BLaER1 (cell line): ENCODE measurements around the gene ZNF322.

Source experiments
- H3K27ac ChIP-seq: shearing (Covaris generic); formaldehyde crosslinking; 2 replicates; pipeline ENCODE4 v1.8.1; 2022
- H3K27me3 ChIP-seq: shearing (Covaris generic); formaldehyde crosslinking; 2 replicates; pipeline ENCODE4 v1.8.1; 2022
- H3K36me3 ChIP-seq: shearing (Covaris generic); formaldehyde crosslinking; 2 replicates; pipeline ENCODE4 v1.8.1; 2022
- H3K4me1 ChIP-seq: shearing (Covaris generic); formaldehyde crosslinking; 2 replicates; pipeline ENCODE4 v1.8.1; 2022
- H3K4me2 ChIP-seq: shearing (Covaris generic); formaldehyde crosslinking; 2 replicates; pipeline ENCODE4 v1.8.1; 2022
- H3K4me3 ChIP-seq: shearing (Covaris generic); formaldehyde crosslinking; 2 replicates; pipeline ENCODE4 v1.8.1; 2022
- H3K9ac ChIP-seq: shearing (Covaris generic); formaldehyde crosslinking; 2 replicates; pipeline ENCODE4 v1.8.1; 2022
- H3K9me3 ChIP-seq: shearing (Covaris generic); formaldehyde crosslinking; 2 replicates; pipeline ENCODE4 v1.8.1; 2022
- H4K20me1 ChIP-seq: shearing (Covaris generic); formaldehyde crosslinking; 2 replicates; pipeline ENCODE4 v1.8.1; 2022
- Cebpa-rat ChIP-seq: shearing (Covaris generic); IDR thresholded peaks from 2 replicates; pipeline ENCODE4 v1.8.1; 2022

The ZNF322 gene

GRCh38 chr6:26613689-26614683 is 45.6 kb downstream of the ZNF322 start:
- Histone ChIP-seq H3K4me2 (no peak overlapping the region), H3K27me3 (peaks cover 23% of the 10 kb centered on the region)

DNA sequence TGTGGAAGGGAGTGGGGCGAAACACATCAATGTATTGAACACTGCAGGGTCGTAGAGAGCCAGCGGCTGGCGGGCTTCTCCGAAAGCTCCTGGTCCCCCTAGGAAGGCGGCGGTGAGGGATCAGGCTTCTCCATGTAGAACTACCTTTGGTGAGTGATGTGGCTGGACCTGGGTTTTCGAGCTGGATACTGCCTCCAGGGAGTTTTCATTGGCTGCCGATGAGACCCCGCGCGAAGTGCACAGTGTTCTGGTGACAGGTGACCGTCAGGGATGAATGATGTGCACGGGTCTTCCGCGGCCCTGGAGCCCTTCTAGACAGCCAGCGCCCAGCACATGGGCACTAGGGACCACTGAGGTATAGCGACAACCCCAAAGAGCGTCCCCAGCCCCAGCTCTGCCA is 46.3 kb downstream of the ZNF322 start:
- Histone ChIP-seq H3K27me3 (peaks cover 23% of the 10 kb centered on the region), H3K4me3 (no peak overlapping the region), H3K9ac (no peak overlapping the region), H3K36me3 (no peaks in the 10 kb centered on the region), H3K9me3 (peaks cover 31% of the 10 kb centered on the region), H4K20me1 (no peaks in the 10 kb centered on the region), H3K4me2 (no peak overlapping the region), H3K27ac (no peak overlapping the region), H3K4me1 (no peaks in the 10 kb centered on the region)
- no peak for TF ChIP-seq Cebpa-rat

More at GRCh38 chr6:26613689-26614683, 45.6 kb downstream of the ZNF322 start:
- no peak overlapping the region for H3K27ac ChIP-seq
- no peak overlapping the region for H3K9ac ChIP-seq
- H3K9me3 ChIP-seq: peaks cover 31% of the 10 kb centered on the region
- TF ChIP-seq Cebpa-rat: no peak
- no peaks in the 10 kb centered on the region for H3K4me1 ChIP-seq
- H3K4me3 ChIP-seq: no peak overlapping the region
- no peaks in the 10 kb centered on the region for H3K36me3 ChIP-seq
- H4K20me1 ChIP-seq: no peaks in the 10 kb centered on the region

GRCh38 chr6:26611599-26611998 is 47.9 kb downstream of the ZNF322 start:
- no peak overlapping the region for H3K27ac ChIP-seq
- peaks cover 31% of the 10 kb centered on the region for H3K9me3 ChIP-seq
- H4K20me1 ChIP-seq: no peaks in the 10 kb centered on the region
- peaks cover 3% of the 10 kb centered on the region; the same call in 1 of the 2 replicates for H3K4me1 ChIP-seq
- H3K36me3 ChIP-seq: no peaks in the 10 kb centered on the region
- H3K9ac ChIP-seq: no peak overlapping the region
- H3K4me3 ChIP-seq: no peak overlapping the region
- peaks cover 23% of the 10 kb centered on the region for H3K27me3 ChIP-seq
- H3K4me2 ChIP-seq: no peak overlapping the region
- no peak for TF ChIP-seq Cebpa-rat

GRCh38 chr6:26609463-26609862 is 50.1 kb downstream of the ZNF322 start:
- H3K4me1 ChIP-seq: peaks cover 3% of the 10 kb centered on the region; the same call in 1 of the 2 replicates
- no peaks in the 10 kb centered on the region for H3K36me3 ChIP-seq
- no peak overlapping the region for H3K27ac ChIP-seq
- H3K9me3 ChIP-seq: peaks cover 18% of the 10 kb centered on the region
- no peaks in the 10 kb centered on the region for H4K20me1 ChIP-seq
- TF ChIP-seq Cebpa-rat: no peak
- no peak overlapping the region for H3K4me3 ChIP-seq
- no peak overlapping the region for H3K4me2 ChIP-seq
- H3K9ac ChIP-seq: no peak overlapping the region
- H3K27me3 ChIP-seq: peaks cover 17% of the 10 kb centered on the region

DNA sequence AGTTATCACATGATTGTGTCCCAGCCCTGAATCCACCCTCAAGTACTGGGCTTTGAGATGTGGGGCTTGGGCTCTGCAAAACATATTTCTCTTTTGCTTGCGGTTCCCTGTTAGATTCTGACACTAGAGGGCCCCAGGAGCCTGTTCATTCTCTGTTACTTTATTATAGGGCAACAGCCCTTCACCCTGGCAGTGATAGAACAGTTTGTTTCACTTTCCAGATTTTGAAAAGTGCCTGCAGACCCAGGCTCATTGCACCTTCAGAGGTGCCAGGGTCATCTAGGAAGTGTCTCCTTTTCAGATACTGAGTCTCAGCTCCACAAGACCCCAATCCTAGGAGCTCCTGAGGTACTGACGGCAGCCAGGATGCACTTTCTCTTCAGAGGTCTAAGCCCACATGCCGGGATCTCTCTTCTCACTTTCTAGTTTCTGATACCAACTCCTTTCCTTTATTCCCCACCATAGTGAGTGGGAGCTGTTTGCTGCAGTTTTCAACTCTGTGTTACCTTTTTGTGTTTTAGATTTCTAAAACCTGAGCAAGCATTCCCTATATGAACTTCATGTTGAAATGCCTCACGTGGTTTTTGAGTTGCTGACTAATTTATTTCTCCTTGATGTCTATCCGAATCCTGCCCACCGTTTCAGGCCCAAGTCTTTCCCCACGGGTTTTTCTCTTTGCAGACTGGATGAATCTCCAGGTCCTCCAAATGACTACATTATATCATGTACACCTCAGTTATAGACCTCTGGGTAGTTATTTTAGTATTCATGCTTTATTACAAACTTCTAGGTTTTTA is 51.9 kb downstream of the ZNF322 start:
- H3K9me3 ChIP-seq: no peaks in the 10 kb centered on the region
- H3K4me2 ChIP-seq: no peak overlapping the region
- no peaks in the 10 kb centered on the region for H3K36me3 ChIP-seq
- H3K4me3 ChIP-seq: no peak overlapping the region
- no peaks in the 10 kb centered on the region for H4K20me1 ChIP-seq
- no peak for TF ChIP-seq Cebpa-rat
- no peak overlapping the region for H3K27ac ChIP-seq
- no peaks in the 10 kb centered on the region for H3K27me3 ChIP-seq
- H3K9ac ChIP-seq: no peak overlapping the region
- H3K4me1 ChIP-seq: peaks cover 3% of the 10 kb centered on the region; the same call in 1 of the 2 replicates

DNA sequence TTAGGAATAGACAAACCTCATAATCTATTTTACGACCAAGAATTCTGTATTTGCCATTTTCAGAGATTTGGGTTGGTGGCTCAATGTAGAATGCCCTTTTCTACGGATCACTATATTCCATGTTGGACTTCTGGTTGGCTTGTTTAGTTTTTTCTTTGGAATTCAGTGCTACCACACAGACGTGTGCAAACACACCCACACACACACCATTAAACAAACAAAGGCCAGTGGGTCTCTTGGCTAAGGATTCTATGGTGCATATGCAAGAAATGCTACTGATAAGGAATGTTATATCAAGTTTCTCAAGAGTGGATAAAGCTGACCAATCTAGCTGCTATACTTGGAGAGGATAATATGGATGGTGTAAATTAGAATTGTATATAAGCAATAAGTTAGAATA is 54.7 kb downstream of the ZNF322 start:
- TF ChIP-seq Cebpa-rat: no peak
- Histone ChIP-seq H3K27me3 (no peaks in the 10 kb centered on the region), H3K4me2 (no peak overlapping the region), H3K4me1 (peaks cover 3% of the 10 kb centered on the region; the same call in 1 of the 2 replicates), H3K4me3 (no peak overlapping the region), H4K20me1 (peaks cover 2% of the 10 kb centered on the region; the same call in 1 of the 2 replicates), H3K36me3 (peaks cover 12% of the 10 kb centered on the region), H3K27ac (no peak overlapping the region), H3K9ac (no peak overlapping the region), H3K9me3 (no peaks in the 10 kb centered on the region)

GRCh38 chr6:26604026-26604425 is 55.5 kb downstream of the ZNF322 start:
- Histone ChIP-seq H3K27ac (no peak overlapping the region), H4K20me1 (peaks cover 10% of the 10 kb centered on the region; the same call in 1 of the 2 replicates), H3K4me1 (peaks cover 3% of the 10 kb centered on the region; the same call in 1 of the 2 replicates), H3K4me2 (no peak overlapping the region), H3K4me3 (no peak overlapping the region), H3K36me3 (peaks cover 20% of the 10 kb centered on the region), H3K9ac (no peak overlapping the region), H3K27me3 (no peaks in the 10 kb centered on the region), H3K9me3 (no peaks in the 10 kb centered on the region)
- no peak for TF ChIP-seq Cebpa-rat

GRCh38 chr6:26602262-26602661 is 57.3 kb downstream of the ZNF322 start:
- Histone ChIP-seq H3K4me1 (peaks cover 11% of the 10 kb centered on the region), H3K4me3 (no peak overlapping the region), H3K9me3 (no peaks in the 10 kb centered on the region), H3K4me2 (no peak overlapping the region), H3K27ac (no peak overlapping the region), H3K9ac (no peak overlapping the region), H3K27me3 (no peaks in the 10 kb centered on the region), H3K36me3 (peaks cover 32% of the 10 kb centered on the region), H4K20me1 (peaks cover 27% of the 10 kb centered on the region)
- TF ChIP-seq Cebpa-rat: no peak

DNA sequence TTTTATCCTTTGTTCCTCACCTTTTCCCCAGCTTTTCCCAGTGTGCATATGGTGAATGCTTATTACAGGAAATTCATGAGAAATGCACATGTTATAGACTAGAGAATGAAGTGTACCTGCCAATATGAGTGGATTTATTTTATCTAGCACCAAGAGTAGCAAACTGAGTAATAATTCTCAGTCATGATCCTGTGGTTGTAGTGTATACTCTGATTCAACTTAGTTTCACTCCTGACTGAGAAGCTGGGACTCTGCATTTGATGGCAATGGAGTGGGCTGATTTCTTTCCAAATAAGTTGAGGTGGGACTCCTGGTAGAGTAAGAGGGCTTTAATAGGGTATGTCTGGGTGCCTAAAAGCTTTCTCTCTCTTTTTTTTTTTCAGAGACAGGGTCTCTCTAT is 58.8 kb downstream of the ZNF322 start:
- H3K4me2 ChIP-seq: no peak overlapping the region
- no peak overlapping the region for H3K9ac ChIP-seq
- peaks cover 27% of the 10 kb centered on the region for H4K20me1 ChIP-seq
- peaks cover 11% of the 10 kb centered on the region for H3K4me1 ChIP-seq
- no peaks in the 10 kb centered on the region for H3K27me3 ChIP-seq
- H3K9me3 ChIP-seq: no peaks in the 10 kb centered on the region
- H3K4me3 ChIP-seq: no peak overlapping the region
- TF ChIP-seq Cebpa-rat: no peak
- no peak overlapping the region for H3K27ac ChIP-seq
- peaks cover 32% of the 10 kb centered on the region for H3K36me3 ChIP-seq

- H3K27ac ChIP-seq: no peak overlapping the region
- TF ChIP-seq Cebpa-rat: no peak
- H3K36me3 ChIP-seq: peaks cover 32% of the 10 kb centered on the region
- no peak overlapping the region for H3K4me3 ChIP-seq
- H3K4me2 ChIP-seq: no peak overlapping the region
- H3K27me3 ChIP-seq: no peaks in the 10 kb centered on the region
- no peaks in the 10 kb centered on the region for H3K9me3 ChIP-seq
- peaks cover 27% of the 10 kb centered on the region for H4K20me1 ChIP-seq
- H3K9ac ChIP-seq: no peak overlapping the region
- H3K4me1 ChIP-seq: peaks cover 17% of the 10 kb centered on the region
Measured at GRCh38 chr6:26599591-26599990, 60.0 kb downstream of the ZNF322 start.
